PC-9 (cell line): Measurements from ENCODE around the gene POP4. TPM values are rescaled to one million over a fixed set of nuclear protein-coding genes. Genes with fewer than 3 reads are reported as not detected.

Experiments
- BruUV-seq: library from RNA; stranded (reverse); fragments of 400-500 nt; replicated peaks from 2 replicates; lab custom pipeline; 2021; lab: Mats Ljungman, UMichigan
- CTCF ChIA-PET: fragments of 300-600 bp; sonication (Branson Sonifier 250); formaldehyde crosslinking; loops from one replicate; lab custom pipeline; 2022; ENCODE audit warnings: antibody characterized with exemption; lab: Charles Lee
- POLR2A ChIA-PET: fragments of 300-600 bp; sonication (Branson Sonifier 250); formaldehyde crosslinking; loops from one replicate; lab custom pipeline; 2022; ENCODE audit warnings: antibody characterized with exemption; ENCODE audit not compliant: unreplicated experiment; lab: Charles Lee
- DNase-seq, 2 experiments: peaks; one replicate each; pipeline versions ENCODE4 v3.0.0 to v3.0.0-alpha.2; 2015 to 2022; ENCODE audit warnings: mixed read lengths in 1 of 2
- H2AFZ ChIP-seq: fragments of 200-600 bp; sonication (generic); 2 replicates; pipeline ENCODE4 v1.8.1; 2017; ENCODE audit warnings: antibody characterized with exemption
- H3F3A ChIP-seq: fragments of 200-600 bp; sonication (generic); 2 replicates; pipeline ENCODE4 v1.8.1; 2017; ENCODE audit warnings: antibody characterized with exemption, mild to moderate bottlenecking, low read depth; ENCODE audit not compliant: insufficient read depth
- H3K27ac ChIP-seq: fragments of 200-600 bp; sonication (generic); 2 replicates; pipeline ENCODE4 v1.6.1; 2016; ENCODE audit warnings: mixed run types
- H3K27me3 ChIP-seq: fragments of 200-600 bp; sonication (generic); 2 replicates; pipeline ENCODE4 v1.6.1; 2016; ENCODE audit warnings: low read depth, mixed run types; ENCODE audit not compliant: insufficient read depth
- H3K36me3 ChIP-seq: fragments of 200-600 bp; sonication (generic); 2 replicates; pipeline ENCODE4 v1.6.1; 2016; ENCODE audit warnings: low read depth, mixed run types
- H3K4me1 ChIP-seq: fragments of 200-600 bp; sonication (generic); replicated peaks from 2 replicates; pipeline ENCODE4 v1.6.1; 2016; ENCODE audit warnings: mixed run types; ENCODE audit not compliant: insufficient read depth
- H3K4me2 ChIP-seq: fragments of 200-600 bp; sonication (generic); 2 replicates; pipeline ENCODE4 v1.6.1; 2017; ENCODE audit warnings: mixed run types
- H3K4me3 ChIP-seq: fragments of 200-600 bp; sonication (generic); 2 replicates; pipeline ENCODE4 v1.6.1; 2016; ENCODE audit warnings: mixed run types
- H3K79me2 ChIP-seq: fragments of 200-600 bp; sonication (generic); 2 replicates; pipeline ENCODE4 v1.6.1; 2017; ENCODE audit warnings: low read depth, mixed run types
- H3K9me2 ChIP-seq: fragments of 200-600 bp; sonication (generic); 2 replicates; pipeline ENCODE4 v1.8.1; 2017; ENCODE audit warnings: mild to moderate bottlenecking; ENCODE audit not compliant: insufficient read depth
- H3K9me3 ChIP-seq: fragments of 200-600 bp; sonication (generic); 2 replicates; pipeline ENCODE4 v1.8.1; 2016; ENCODE audit warnings: low read depth; ENCODE audit not compliant: insufficient read depth
- H4K20me1 ChIP-seq: fragments of 200-600 bp; sonication (generic); 2 replicates; pipeline ENCODE4 v1.8.1; 2017; ENCODE audit not compliant: insufficient read depth
- CTCF ChIP-seq: fragments of 200-600 bp; sonication (generic); conservative IDR thresholded peaks from 2 replicates; pipeline ENCODE4 v1.6.1; 2017; ENCODE audit warnings: mixed run types, antibody characterized with exemption, mild to moderate bottlenecking, moderate library complexity
- EZH2 ChIP-seq: fragments of 200-600 bp; sonication (generic); IDR thresholded peaks from 2 replicates; pipeline ENCODE4 v1.8.0; 2017; ENCODE audit warnings: antibody characterized with exemption, low read depth
- intact Hi-C: fragments of 100-400 bp; cut with micrococcal nuclease; formaldehyde crosslinking; loops from one replicate; pipeline ENCODE4 v1.10.0; 2022; ENCODE audit not compliant: unreplicated experiment
- total RNA-seq: library from RNA; stranded (reverse); gene quantifications from 2 replicates; pipeline ENCODE4 v1.2.3, GENCODE V29; 2021

POP4 gene
- total RNA-seq, 1 experiment from 2014 or later, result 66.6 TPM

- Histone ChIP-seq H4K20me1 (no peaks in the 10 kb centered on the region), H3K36me3 (no peaks in the 10 kb centered on the region), H3K79me2 (no peaks in the 10 kb centered on the region), H2AFZ (no peak overlapping the region), H3F3A (0 out of 2 replicates have a peak, but pooled peaks cover 4% of the 10 kb centered on the region), H3K9me3 (peaks cover 3% of the 10 kb centered on the region; the same call in 1 of the 2 replicates), H3K4me1 (no peaks in the 10 kb centered on the region), H3K4me3 (no peak overlapping the region), H3K27ac (no peak overlapping the region), H3K4me2 (no peak overlapping the region), H3K9me2 (no peaks in the 10 kb centered on the region), H3K27me3 (no peaks in the 10 kb centered on the region)
- BruUV-seq, result no TSS peak
- intact Hi-C loops, result no loop called here
- DNase-seq, result no peak
- CTCF ChIA-PET, result no interaction called here
- POLR2A ChIA-PET, result no interaction called here
- TF ChIP-seq EZH2 (no peak), CTCF (no peak)
These were observed 49.7 kb downstream of the POP4 start for GRCh38 chr19:29655648-29656335.

GRCh38 chr19:29658221-29658991 is 52.3 kb downstream of the POP4 start:
- H3K4me3 ChIP-seq, result no peak overlapping the region
- H3K9me3 ChIP-seq, result peaks cover 3% of the 10 kb centered on the region; the same call in 1 of the 2 replicates
- TF ChIP-seq CTCF, result no peak
- TF ChIP-seq EZH2, result no peak
- H3F3A ChIP-seq, result peaks cover 21% of the 10 kb centered on the region
- H4K20me1 ChIP-seq, result no peaks in the 10 kb centered on the region
- no peak for DNase-seq
- no peaks in the 10 kb centered on the region for H3K27me3 ChIP-seq
- POLR2A ChIA-PET, result no interaction called here
- no peak overlapping the region for H2AFZ ChIP-seq
- CTCF ChIA-PET, result no interaction called here
- H3K4me1 ChIP-seq, result peaks cover 25% of the 10 kb centered on the region
- no TSS peak for BruUV-seq
- intact Hi-C loops, result no loop called here
- H3K36me3 ChIP-seq, result no peaks in the 10 kb centered on the region
- no peak overlapping the region for H3K27ac ChIP-seq
- no peaks in the 10 kb centered on the region for H3K9me2 ChIP-seq
- H3K79me2 ChIP-seq, result no peaks in the 10 kb centered on the region
- H3K4me2 ChIP-seq, result no peak overlapping the region

GRCh38 chr19:29660835-29661234 is 54.8 kb downstream of the POP4 start:
- no peak for DNase-seq
- intact Hi-C loops, result no loop called here
- Histone ChIP-seq H4K20me1 (no peaks in the 10 kb centered on the region), H3K9me3 (no peaks in the 10 kb centered on the region), H3K27me3 (no peaks in the 10 kb centered on the region), H3F3A (peaks cover 39% of the 10 kb centered on the region), H3K79me2 (peaks cover 5% of the 10 kb centered on the region), H3K4me3 (no peak overlapping the region), H2AFZ (no peak overlapping the region), H3K36me3 (no peaks in the 10 kb centered on the region), H3K9me2 (no peaks in the 10 kb centered on the region), H3K27ac (no peak overlapping the region; the same call in 1 of the 2 replicates), H3K4me1 (peaks cover 40% of the 10 kb centered on the region), H3K4me2 (no peak overlapping the region)
- BruUV-seq, result no TSS peak
- ChIA-PET CTCF (no interaction called here), POLR2A (no interaction called here)
- TF ChIP-seq CTCF (no peak), EZH2 (no peak)
